K562 (cell line): ENCODE measurements around the gene HELB. TPM values are rescaled to one million over a fixed set of nuclear protein-coding genes. Genes with fewer than 3 reads are reported as not detected.
A peak's percentile ranks its signal among the peaks of the same experiment; 100 is the strongest.

Experiments
- ATAC-seq: fragments of 200-7000 bp; cut with Tn5 transposase; 3 replicates; pipeline ENCODE4 v1.9.1; 2020; ENCODE audit warnings: moderate library complexity
- BruUV-seq: library from RNA; stranded (reverse); fragments of 400-500 nt; replicated peaks from 2 replicates; lab custom pipeline; 2021; lab: Mats Ljungman, UMichigan
- CTCF ChIA-PET: fragments of 300-600 bp; formaldehyde crosslinking; extraction: SDS; loops from one replicate; lab custom pipeline; 2021; ENCODE audit warnings: low intra/inter-chr PET ratio; lab: Yijun Ruan, JAX
- POLR2A ChIA-PET: fragments of 300-600, 350-650 bp; sonication (Branson Sonifier 250); formaldehyde crosslinking; extraction: SDS; loops from one replicate; lab custom pipeline; 2021; ENCODE audit warnings: antibody characterized with exemption, inconsistent platforms; lab: Yijun Ruan, JAX
- DNase-seq, 4 experiments: peaks; one replicate each; pipeline versions ENCODE4 v3.0.0 to v3.0.0-alpha.2; 2011 to 2018; ENCODE audit warnings: low spot score in 3 of 4, mixed read lengths in 3 of 4; ENCODE audit errors: extremely low read depth in 1 of 4
- FAIRE-seq: peaks from 2 replicates; lab custom pipeline; 2011; peaks lifted over from hg19 to GRCh38; lab: Jason Lieb, UNC
- H2AFZ ChIP-seq: 2 replicates; pipeline ENCODE4 v1.6.0; 2011; ENCODE audit warnings: low read depth, low read length, control low read depth, inconsistent platforms
- H3K27ac ChIP-seq: fragments of 200-600 bp; 3 replicates; pipeline ENCODE4 v1.8.0; 2011; ENCODE audit warnings: low read depth, mild to moderate bottlenecking, control low read depth, inconsistent platforms, low read length, moderate library complexity, mixed read lengths; ENCODE audit errors: extremely low read depth
- H3K27me3 ChIP-seq, 2 experiments: fragments of 300-600 bp in 1 of 2; 2 replicates in 1 of 2; 3 replicates in 1 of 2; pipeline versions ENCODE4 v1.6.0 to v1.8.0; 2011; ENCODE audit warnings: inconsistent platforms in 2 of 2, low read length in 2 of 2, mild to moderate bottlenecking in 1 of 2, mixed read lengths in 1 of 2, moderate library complexity in 1 of 2; ENCODE audit not compliant: control insufficient read depth in 2 of 2, insufficient read depth in 2 of 2
- H3K36me3 ChIP-seq: fragments of 300-600 bp; 3 replicates; pipeline ENCODE4 v1.8.0; 2011; ENCODE audit warnings: mild to moderate bottlenecking, low read length, inconsistent platforms; ENCODE audit not compliant: control insufficient read depth, insufficient read depth
- H3K4me1 ChIP-seq, 2 experiments: fragments of 200-600 bp in 1 of 2; replicated peaks in 1 of 2; 2 replicates in 1 of 2; 3 replicates in 1 of 2; pipeline versions ENCODE4 v1.5.1 to v1.8.0; 2011; ENCODE audit warnings: inconsistent platforms in 2 of 2, low read length in 2 of 2, mild to moderate bottlenecking in 1 of 2, mixed read lengths in 1 of 2, moderate library complexity in 1 of 2; ENCODE audit not compliant: control insufficient read depth in 2 of 2, insufficient read depth in 2 of 2
- H3K4me2 ChIP-seq: 2 replicates; pipeline ENCODE4 v1.6.1; 2011; ENCODE audit warnings: low read length, control low read depth, inconsistent platforms, mixed read lengths; ENCODE audit not compliant: insufficient read depth
- H3K4me3 ChIP-seq: fragments of 200-600 bp; sonication (generic), shearing (Covaris generic); 2 replicates; pipeline ENCODE4 v1.5.1; 2016; ENCODE audit warnings: control low read depth, inconsistent platforms
- H3K79me2 ChIP-seq: fragments of 200-600 bp; 3 replicates; pipeline ENCODE4 v1.8.0; 2011; ENCODE audit warnings: low read length, inconsistent platforms; ENCODE audit not compliant: control insufficient read depth, insufficient read depth
- H3K9ac ChIP-seq, 2 experiments: 2 replicates each; pipeline versions ENCODE4 v1.6.0 to v1.6.1; 2011; ENCODE audit warnings: low read depth in 2 of 2, low read length in 2 of 2, control low read depth in 1 of 2, inconsistent platforms in 1 of 2, mild to moderate bottlenecking in 1 of 2, mixed read lengths in 1 of 2; ENCODE audit not compliant: insufficient read depth in 1 of 2
- H3K9me1 ChIP-seq: one replicate; pipeline ENCODE4 v1.6.0; 2011; ENCODE audit warnings: inconsistent platforms, mild to moderate bottlenecking, low read length, moderate library complexity; ENCODE audit not compliant: control insufficient read depth, insufficient read depth
- H3K9me3 ChIP-seq: replicated peaks from 2 replicates; pipeline ENCODE4 v1.5.1; 2011; ENCODE audit warnings: low read depth, low read length, inconsistent platforms; ENCODE audit not compliant: control insufficient read depth, insufficient read depth
- H4K20me1 ChIP-seq: replicated peaks from 2 replicates; pipeline ENCODE4 v1.6.1; 2011; ENCODE audit warnings: low read length, inconsistent platforms, mixed read lengths; ENCODE audit not compliant: control insufficient read depth, insufficient read depth
- ETV6 ChIP-seq, 3 experiments: fragments of 150-350 bp in 1 of 3; sonication (generic) in 1 of 3; formaldehyde crosslinking in 1 of 3; IDR thresholded peaks; 2 replicates each; pipeline versions ENCODE4 v1.6.1 to v1.8.0; 2014 to 2022; ENCODE audit warnings: borderline replicate concordance in 2 of 3, low read depth in 2 of 3, antibody characterized with exemption in 1 of 3, low read length in 1 of 3, mild to moderate bottlenecking in 1 of 3, missing genetic modification reagents in 1 of 3
- HNRNPUL1 ChIP-seq: fragments of 200-400 bp; formaldehyde crosslinking; IDR thresholded peaks from 2 replicates; pipeline ENCODE4 v1.6.1; 2017; ENCODE audit warnings: low read length
- MAFK ChIP-seq: IDR thresholded peaks from 2 replicates; pipeline ENCODE4 v1.6.1; 2011; ENCODE audit warnings: low read length, improper control_type of control experiment
- NELFE ChIP-seq: IDR thresholded peaks from 2 replicates; pipeline ENCODE4 v1.6.1; 2011; ENCODE audit warnings: mild to moderate bottlenecking; ENCODE audit not compliant: insufficient read depth, insufficient read length
- RBM14 ChIP-seq: fragments of 200-400 bp; formaldehyde crosslinking; IDR thresholded peaks from 2 replicates; pipeline ENCODE4 v1.6.1; 2018; ENCODE audit warnings: low read depth, mild to moderate bottlenecking, low read length, moderate library complexity, borderline replicate concordance; ENCODE audit not compliant: insufficient read depth
- ZBTB2 ChIP-seq: fragments of 450-650 bp; IDR thresholded peaks from 2 replicates; pipeline ENCODE4 v1.6.1; 2016; ENCODE audit warnings: antibody characterized with exemption
- ZNF124 ChIP-seq: sonication (generic); formaldehyde crosslinking; IDR thresholded peaks from 2 replicates; pipeline ENCODE4 v1.8.1; 2022; ENCODE audit warnings: missing genetic modification reagents
- ZNF217 ChIP-seq: sonication (generic); formaldehyde crosslinking; IDR thresholded peaks from 2 replicates; pipeline ENCODE4 v1.8.0; 2022; ENCODE audit warnings: mild to moderate bottlenecking, missing genetic modification reagents
- ZNF232 ChIP-seq: sonication (generic); formaldehyde crosslinking; IDR thresholded peaks from 2 replicates; pipeline ENCODE4 v1.8.0; 2022; ENCODE audit warnings: mild to moderate bottlenecking, missing genetic modification reagents
- ZNF316 ChIP-seq: fragments of 450-650 bp; IDR thresholded peaks from 2 replicates; pipeline ENCODE4 v1.6.1; 2016
- WGBS: fragments of 100-300 bp; shearing (Covaris generic); methylation state at CpG from one replicate; pipeline ENCODE4 v1.1.6; 2016; ENCODE audit warnings: low coverage, mixed read lengths; ENCODE audit not compliant: insufficient coverage; ENCODE audit errors: missing lambda C conversion rate; 5-methylcytosine and 5-hydroxymethylcytosine counted together
- in situ Hi-C: fragments of 300-500 bp; cut with MboI; formaldehyde crosslinking; loops from 4 replicates; pipeline ENCODE4 v1.15.0; 2018; ENCODE audit warnings: inconsistent platforms, mixed read lengths
- intact Hi-C: fragments of 100-400 bp; cut with micrococcal nuclease; formaldehyde crosslinking; loops from 2 replicates; pipeline ENCODE4 v1.14.2; 2022
- polyA plus RNA-seq, 8 experiments: library from polyadenylated mRNA; depleted of rRNA in 4 of 8; stranded (reverse) in 5 of 8; unstranded in 3 of 8; fragments of >200 nt; fragmentation: Nextera tagmentation in 2 of 8; fragmentation: Illumina TruSeq in 1 of 8; extraction: Ambion mirVana in 2 of 8; extraction: Trizol in 1 of 8; gene quantifications; 2 replicates each; pipeline versions ENCODE4 v1.2.1 to v1.2.3, GENCODE V29; 2011 to 2014; ENCODE audit warnings: inconsistent platforms in 1 of 8, missing spikeins in 1 of 8
- total RNA-seq, 7 experiments: library from RNA; depleted of rRNA in 6 of 7; stranded (reverse); fragments of >200 nt in 6 of 7; fragmentation: Illumina TruSeq in 2 of 7; extraction: Trizol in 2 of 7; gene quantifications; 2 replicates each; pipeline versions ENCODE4 v1.2.1 to v1.2.3, GENCODE V29; 2011 to 2021; ENCODE audit warnings: low replicate concordance in 1 of 7

The HELB gene
- total and polyA plus RNA-seq, 9 of the 15 experiments (the other 6 are each of a cell fraction or from before 2014, with no cell fraction given): 0.74 to 7.6 (median 2.4) TPM

GRCh38 chr12:66367015-66367667, 64.8 kb downstream of the HELB start:
- no peak overlapping the region for H2AFZ ChIP-seq
- no peak overlapping the region for H3K27ac ChIP-seq
- CTCF ChIA-PET: no interaction called here
- peak; percentile 40; the same call in 1 of the 2 replicates for TF ChIP-seq ZNF316
- 0 out of 2 replicates have a peak, but pooled peaks have one; percentile 17 for TF ChIP-seq MAFK
- TF ChIP-seq ZNF232 (CRISPR knock-in tag): no peak
- in situ Hi-C loops (no loop called here), intact Hi-C loops (no loop called here)
- peaks cover 4 to 5% of the 10 kb centered on the region in 2 experiments; a peak in 3 of 5 replicates for H3K27me3 ChIP-seq
- H3K79me2 ChIP-seq: no peaks in the 10 kb centered on the region
- H3K4me3 ChIP-seq: no peak overlapping the region
- no peaks in the 10 kb centered on the region for H3K36me3 ChIP-seq
- no peaks in the 10 kb centered on the region for H4K20me1 ChIP-seq
- H3K9ac ChIP-seq: no peak overlapping the region
- H3K9me1 ChIP-seq: no peaks in the 10 kb centered on the region
- ATAC-seq (no peak), DNase-seq (no peak), FAIRE-seq (no peak)
- BruUV-seq: no TSS peak
- no peaks in the 10 kb centered on the region for H3K4me1 ChIP-seq
- no peaks in the 10 kb centered on the region for H3K9me3 ChIP-seq
- 6% methylated on average over 3 of the region's 3 CpGs for WGBS
- H3K4me2 ChIP-seq: no peak overlapping the region
- POLR2A ChIA-PET: no interaction called here

- Histone ChIP-seq H3K36me3 (no peaks in the 10 kb centered on the region), H3K79me2 (no peaks in the 10 kb centered on the region), H3K27me3 (peaks cover 4 to 7% of the 10 kb centered on the region in 2 experiments; a peak in 3 of 5 replicates), H3K4me2 (no peak overlapping the region), H3K4me1 (no peaks in the 10 kb centered on the region), H3K9ac (no peak overlapping the region)
- BruUV-seq: no TSS peak
- no peak for DNase-seq
- WGBS: 0% methylated on average over 2 of the region's 2 CpGs
- in situ Hi-C loops: no loop called here
- no peak for TF ChIP-seq ZBTB2
- no peak for TF ChIP-seq ZNF124
- no peak for TF ChIP-seq ETV6 (IDR thresholded peaks at IDR 0.05; ENCODE audit: borderline replicate concordance in 1 of 2, low read depth in 2 of 2, low read length in 1 of 2)
- no peak for TF ChIP-seq ETV6 (CRISPR knock-in tag; IDR thresholded peaks at IDR 0.05; ENCODE audit: borderline replicate concordance)
- no peak for TF ChIP-seq RBM14
- TF ChIP-seq NELFE: no peak
- no peak for TF ChIP-seq ZNF217 (CRISPR knock-in tag)
- TF ChIP-seq HNRNPUL1: no peak
- TF ChIP-seq, all 486 proteins: peak for 0
- H4K20me1 ChIP-seq: no peaks in the 10 kb centered on the region
- no peak overlapping the region for H3K4me3 ChIP-seq
- no peaks in the 10 kb centered on the region for H3K9me3 ChIP-seq
- no peak for FAIRE-seq
- no peak for ATAC-seq
- ChIA-PET POLR2A (interaction anchor here (0.6 to 0.7 kb wide), 2 partner anchors 17 to 88 kb away, joined by 3 read pairs; no protein-coding TSS in a partner anchor), CTCF (no interaction called here)
- no peak overlapping the region for H3K27ac ChIP-seq
- no peaks in the 10 kb centered on the region for H3K9me1 ChIP-seq
- no peak overlapping the region for H2AFZ ChIP-seq
- intact Hi-C loops: no loop called here
Measured at GRCh38 chr12:66371982-66372381, 69.7 kb downstream of the HELB start.
